Measurements from ENCODE around the gene CLTB.
A peak's percentile ranks its signal among the peaks of the same experiment; 100 is the strongest.
"Not testable (repeated sequence)": the region's sequence is repeated elsewhere in the genome, so short reads cannot be mapped to it uniquely, and the experiment has no call there.

Gene CLTB
- total RNA-seq, result 33.7 to 84.5 (median 37.2) reads per million in 3 experiments

- peak; percentile 80 for DNase-seq
Measured at GRCh38 chr5:176415952-176416924, at the start of gene CLTB. Gene CLTB, minus strand, starts transcription at chr5:176416539. Its CDS starts 176 bp downstream, at chr5:176416363.

- DNase-seq, result no peak
Measured at GRCh38 chr5:176463113-176463764, 46.9 kb upstream of the CLTB start.

GRCh38 chr5:176461349-176461748, 45.0 kb upstream of the CLTB start:
- no peak for DNase-seq

GRCh38 chr5:176458904-176459561, 42.7 kb upstream of the CLTB start:
- no peak for DNase-seq

- DNase-seq, result no peak
Measured at GRCh38 chr5:176454724-176455394, 38.5 kb upstream of the CLTB start.

GRCh38 chr5:176450077-176450476, 33.7 kb upstream of the CLTB start:
- DNase-seq, result no peak

- peak; percentile 99 for DNase-seq
Measured at GRCh38 chr5:176447978-176448608, 31.8 kb upstream of the CLTB start, which contains the start of gene FAF2. Gene FAF2, plus strand, starts transcription at chr5:176448385. Its CDS starts 23 bp downstream, at chr5:176448408.

- DNase-seq, result no peak
Measured at GRCh38 chr5:176447591-176447977, 31.2 kb upstream of the CLTB start.

- no peak for DNase-seq
Measured at GRCh38 chr5:176446884-176447590, 30.7 kb upstream of the CLTB start.

GRCh38 chr5:176446028-176446665, 29.8 kb upstream of the CLTB start:
- no peak for DNase-seq

GRCh38 chr5:176444742-176445141, 28.4 kb upstream of the CLTB start:
- DNase-seq, result no peak

GRCh38 chr5:176442911-176443310, 26.6 kb upstream of the CLTB start:
- DNase-seq, result not testable (repeated sequence)

- DNase-seq, result no peak
Measured at GRCh38 chr5:176441921-176442323, 25.6 kb upstream of the CLTB start.

- no peak for DNase-seq
Measured at GRCh38 chr5:176440927-176441706, 24.8 kb upstream of the CLTB start.

GRCh38 chr5:176438959-176439757, 22.8 kb upstream of the CLTB start:
- no peak for DNase-seq

- no peak for DNase-seq
Measured at GRCh38 chr5:176436656-176437055, 20.3 kb upstream of the CLTB start.

GRCh38 chr5:176432707-176433106, 16.4 kb upstream of the CLTB start:
- no peak for DNase-seq

- no peak for DNase-seq
Measured at GRCh38 chr5:176429972-176430371, 13.6 kb upstream of the CLTB start.

GRCh38 chr5:176427971-176428370, 11.6 kb upstream of the CLTB start:
- DNase-seq, result no peak

All from central memory CD4-positive, alpha-beta T cell (primary cell).